Uterus (tissue), 4 donors: ENCODE results near the gene TMEM169. TPM values are rescaled to one million over a fixed set of nuclear protein-coding genes. Genes with fewer than 3 reads are reported as not detected.

Experiments used
- DNase-seq, 2 donors: peaks; one replicate each; pipeline ENCODE4 v3.0.0-alpha.2; 2019 to 2020
- H3K27ac ChIP-seq, 2 donors: fragments of 200-600 bp; sonication (generic); 1 replicate in 1 of 2; 2 replicates in 1 of 2; pipeline ENCODE4 v1.5.1; 2016 to 2018
- H3K27me3 ChIP-seq, 2 donors: fragments of 200-600 bp; sonication (generic); one replicate each; pipeline ENCODE4 v1.5.1; 2018 to 2019; ENCODE audit warnings: control low read depth in 1 of 2
- H3K36me3 ChIP-seq, 2 donors: fragments of 200-600 bp; sonication (generic); one replicate each; pipeline ENCODE4 v1.5.1; 2019; ENCODE audit warnings: control low read depth in 1 of 2
- H3K4me1 ChIP-seq, 2 donors: fragments of 200-600 bp; sonication (generic); one replicate each; pipeline ENCODE4 v1.5.1; 2018 to 2019; ENCODE audit warnings: control low read depth in 1 of 2
- H3K4me3 ChIP-seq, 2 donors: fragments of 200-600 bp; sonication (generic); 1 replicate in 1 of 2; 2 replicates in 1 of 2; pipeline ENCODE4 v1.5.1; 2018 to 2019; ENCODE audit warnings: mild to moderate bottlenecking in 1 of 2
- H3K9me3 ChIP-seq, 2 donors: fragments of 200-600 bp; sonication (generic); one replicate each; pipeline ENCODE4 v1.5.1; 2019; ENCODE audit warnings: control low read depth in 1 of 2
- POLR2A ChIP-seq, 2 donors: fragments of 450-650 bp; IDR thresholded peaks; one replicate each; pipeline ENCODE4 v1.6.1; 2016; ENCODE audit warnings: antibody characterized with exemption in 2 of 2, mild to moderate bottlenecking in 1 of 2, moderate library complexity in 1 of 2
- intact Hi-C: fragments of 100-400 bp; cut with DNase I; formaldehyde crosslinking; loops from one replicate; pipeline ENCODE4 v1.15.1; 2023; ENCODE audit warnings: low total_unique reads
- total RNA-seq, 4 donors: library from RNA; depleted of rRNA in 3 of 4; stranded (reverse); fragments of >200 nt in 3 of 4; gene quantifications; one replicate each; pipeline versions ENCODE4 v1.1.0 to v1.2.4, GENCODE V29; 2014 to 2023
- TF ChIP-seq, protein P1 (sequence below), 4 experiments: fragments of 200-600 bp in 2 of 4; fragments of 450-650 bp in 2 of 4; sonication (generic) in 2 of 4; IDR thresholded peaks; one replicate each; pipeline ENCODE4 v1.5.1; 2016 to 2019; ENCODE audit warnings: antibody characterized with exemption in 4 of 4, mild to moderate bottlenecking in 2 of 4, moderate library complexity in 1 of 4
- donor health status: DM: yes; HTN: yes; CAD: no.

The TMEM169 gene
- total RNA-seq, 4 donors from 2014 or later: 0.97 to 1.0 TPM; not detected in 2

DNA sequence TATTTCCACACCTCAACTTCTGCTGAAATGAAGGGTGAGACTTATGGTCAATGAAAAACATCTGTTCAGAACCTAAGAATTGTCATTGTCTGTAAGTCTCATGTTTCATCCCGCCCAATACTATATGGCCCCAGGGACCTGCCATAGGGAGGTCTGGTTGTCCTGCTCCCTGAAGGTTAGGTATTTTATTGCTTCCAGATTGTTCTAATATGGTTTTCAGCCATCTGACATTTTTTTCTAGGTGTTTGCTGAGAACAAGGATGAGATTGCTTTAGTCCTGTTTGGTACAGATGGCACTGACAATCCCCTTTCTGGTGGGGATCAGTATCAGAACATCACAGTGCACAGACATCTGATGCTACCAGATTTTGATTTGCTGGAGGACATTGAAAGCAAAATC is 34.7 kb downstream of the TMEM169 start:
- Histone ChIP-seq H3K27ac (no peak overlapping the region), H3K4me1 (no peaks in the 10 kb centered on the region), H3K9me3 (no peaks in the 10 kb centered on the region), H3K27me3 (no peaks in the 10 kb centered on the region), H3K4me3 (no peak overlapping the region), H3K36me3 (no peaks in the 10 kb centered on the region)
- intact Hi-C loops: no loop called here
- TF ChIP-seq POLR2A (IDR thresholded peaks at IDR 0.05): no peak
- TF ChIP-seq, protein P1, sequence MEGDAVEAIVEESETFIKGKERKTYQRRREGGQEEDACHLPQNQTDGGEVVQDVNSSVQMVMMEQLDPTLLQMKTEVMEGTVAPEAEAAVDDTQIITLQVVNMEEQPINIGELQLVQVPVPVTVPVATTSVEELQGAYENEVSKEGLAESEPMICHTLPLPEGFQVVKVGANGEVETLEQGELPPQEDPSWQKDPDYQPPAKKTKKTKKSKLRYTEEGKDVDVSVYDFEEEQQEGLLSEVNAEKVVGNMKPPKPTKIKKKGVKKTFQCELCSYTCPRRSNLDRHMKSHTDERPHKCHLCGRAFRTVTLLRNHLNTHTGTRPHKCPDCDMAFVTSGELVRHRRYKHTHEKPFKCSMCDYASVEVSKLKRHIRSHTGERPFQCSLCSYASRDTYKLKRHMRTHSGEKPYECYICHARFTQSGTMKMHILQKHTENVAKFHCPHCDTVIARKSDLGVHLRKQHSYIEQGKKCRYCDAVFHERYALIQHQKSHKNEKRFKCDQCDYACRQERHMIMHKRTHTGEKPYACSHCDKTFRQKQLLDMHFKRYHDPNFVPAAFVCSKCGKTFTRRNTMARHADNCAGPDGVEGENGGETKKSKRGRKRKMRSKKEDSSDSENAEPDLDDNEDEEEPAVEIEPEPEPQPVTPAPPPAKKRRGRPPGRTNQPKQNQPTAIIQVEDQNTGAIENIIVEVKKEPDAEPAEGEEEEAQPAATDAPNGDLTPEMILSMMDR (IDR thresholded peaks at IDR 0.05): no peak
- no peak for DNase-seq

DNA sequence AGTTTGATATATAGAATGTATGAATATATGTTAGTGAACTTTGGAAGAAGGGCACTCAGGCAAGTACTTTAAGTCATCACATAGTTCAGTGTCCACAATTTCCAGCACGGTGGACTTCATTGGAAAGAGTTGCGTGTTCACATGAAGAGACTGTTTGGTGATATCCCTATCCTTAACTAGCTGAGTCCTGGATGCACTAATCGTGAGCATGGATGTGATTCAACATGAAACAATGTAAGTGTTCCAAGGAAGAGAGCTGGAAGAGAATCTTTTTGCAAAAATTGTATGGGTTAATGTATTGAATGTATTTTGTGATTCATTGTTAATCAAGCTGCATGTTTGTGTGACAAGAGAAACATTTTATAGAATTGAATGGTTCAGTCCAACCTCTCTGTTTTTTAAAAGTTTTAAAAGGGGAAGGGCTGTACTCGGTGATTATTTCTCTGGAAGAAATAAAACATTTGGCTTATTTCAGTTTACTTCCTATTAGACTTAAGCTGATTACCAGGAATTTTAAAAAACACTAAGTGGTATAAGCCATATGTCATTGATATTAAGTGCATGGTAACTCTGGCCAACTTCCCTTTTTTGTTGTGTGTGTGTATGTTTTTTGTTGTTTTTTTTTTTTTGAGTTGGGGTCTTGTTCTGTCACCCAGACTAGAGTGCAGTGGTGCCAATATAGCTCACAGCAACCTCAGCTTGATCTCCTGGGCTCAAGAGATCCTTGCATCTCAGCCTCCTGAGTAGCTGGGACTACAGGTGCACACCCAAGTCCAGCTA is 36.0 kb downstream of the TMEM169 start:
- Histone ChIP-seq H3K9me3 (no peaks in the 10 kb centered on the region), H3K4me1 (no peaks in the 10 kb centered on the region), H3K27me3 (no peaks in the 10 kb centered on the region), H3K27ac (no peak overlapping the region), H3K36me3 (no peaks in the 10 kb centered on the region), H3K4me3 (no peak overlapping the region)
- DNase-seq: no peak
- intact Hi-C loops: no loop called here
- no peak for TF ChIP-seq POLR2A (IDR thresholded peaks at IDR 0.05)
- TF ChIP-seq, protein P1 (IDR thresholded peaks at IDR 0.05): no peak

DNA sequence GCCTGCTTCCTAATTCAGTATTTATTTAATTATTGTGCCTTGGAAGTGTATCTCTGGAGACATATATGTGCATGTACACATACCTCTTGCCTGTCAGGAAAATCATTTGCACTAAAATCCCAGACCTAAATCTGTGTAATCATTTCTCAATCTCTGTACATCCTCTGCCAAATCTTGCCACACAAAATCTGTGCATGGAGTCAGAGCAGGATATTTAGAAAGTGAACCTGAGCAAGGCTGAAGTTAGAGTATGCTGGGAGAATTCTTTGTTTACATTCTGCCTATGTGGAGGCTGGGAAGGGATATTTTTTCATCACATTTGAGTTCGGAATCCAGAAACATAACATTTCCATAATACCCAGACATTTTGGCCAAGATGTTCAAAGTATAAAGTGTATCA is 36.8 kb downstream of the TMEM169 start:
- TF ChIP-seq, protein P1 (IDR thresholded peaks at IDR 0.05): no peak
- TF ChIP-seq POLR2A (IDR thresholded peaks at IDR 0.05): no peak
- Histone ChIP-seq H3K9me3 (no peaks in the 10 kb centered on the region), H3K4me1 (no peaks in the 10 kb centered on the region), H3K27me3 (no peaks in the 10 kb centered on the region), H3K4me3 (no peak overlapping the region), H3K27ac (no peak overlapping the region), H3K36me3 (no peaks in the 10 kb centered on the region)
- intact Hi-C loops: no loop called here
- DNase-seq: no peak

DNA sequence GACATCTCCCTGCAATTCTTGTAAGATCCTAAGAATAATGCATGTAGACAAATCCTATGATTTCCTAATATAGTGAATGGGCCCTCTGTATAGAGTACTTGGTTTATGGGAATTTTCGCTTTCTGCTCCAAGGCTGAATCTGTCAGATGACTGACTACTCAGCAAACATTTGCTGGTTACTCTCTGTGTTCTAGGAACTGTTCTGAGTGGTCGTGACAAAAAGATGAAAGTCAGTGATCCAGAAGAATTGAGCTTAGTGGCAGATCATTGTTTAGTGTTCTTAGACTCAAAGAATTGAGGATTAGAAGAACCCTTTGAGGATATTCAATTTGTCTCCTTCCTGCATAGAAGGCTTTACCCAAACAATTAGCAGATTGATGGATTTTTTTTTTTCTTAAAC is 37.4 kb downstream of the TMEM169 start:
- H3K27ac ChIP-seq: no peak overlapping the region
- no peak overlapping the region for H3K4me3 ChIP-seq
- H3K27me3 ChIP-seq: no peaks in the 10 kb centered on the region
- no peak for DNase-seq
- intact Hi-C loops: no loop called here
- no peaks in the 10 kb centered on the region for H3K4me1 ChIP-seq
- no peaks in the 10 kb centered on the region for H3K36me3 ChIP-seq
- no peaks in the 10 kb centered on the region for H3K9me3 ChIP-seq
- no peak for TF ChIP-seq POLR2A (IDR thresholded peaks at IDR 0.05)
- TF ChIP-seq, protein P1 (IDR thresholded peaks at IDR 0.05): no peak

DNA sequence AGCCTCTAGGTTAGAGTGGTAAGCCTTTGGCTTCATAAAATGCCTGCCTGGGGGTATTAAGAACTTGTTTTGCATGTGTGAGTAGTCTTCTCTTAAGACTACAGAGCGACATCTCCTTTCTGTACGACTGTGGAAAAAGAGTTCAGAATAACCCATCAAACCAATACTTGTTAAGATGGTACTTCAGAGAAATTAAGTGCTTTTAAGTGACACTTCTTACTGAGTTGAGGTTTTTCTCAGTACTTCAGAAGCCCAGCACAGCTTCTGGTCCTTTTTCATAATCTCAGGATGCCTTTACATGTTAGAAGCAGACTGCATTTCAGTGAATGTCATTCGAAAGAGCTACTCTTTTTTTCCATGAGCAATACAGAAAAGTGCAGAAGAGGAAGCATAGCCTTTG is 38.3 kb downstream of the TMEM169 start:
- Histone ChIP-seq H3K27me3 (no peaks in the 10 kb centered on the region), H3K27ac (no peak overlapping the region), H3K4me3 (no peak overlapping the region), H3K36me3 (no peaks in the 10 kb centered on the region), H3K9me3 (no peaks in the 10 kb centered on the region), H3K4me1 (no peaks in the 10 kb centered on the region)
- DNase-seq: no peak
- intact Hi-C loops: no loop called here
- TF ChIP-seq, protein P1 (IDR thresholded peaks at IDR 0.05): no peak
- TF ChIP-seq POLR2A (IDR thresholded peaks at IDR 0.05): no peak
